H9 (cell line): ENCODE measurements around the gene NAGPA. TPM values are rescaled to one million over a fixed set of nuclear protein-coding genes. Genes with fewer than 3 reads are reported as not detected.

ENCODE experiments used
- DNase-seq: peaks from one replicate; pipeline ENCODE4 v3.0.0-alpha.2; 2017
- H2AFZ ChIP-seq: one replicate; pipeline ENCODE4 v1.6.1; 2013; ENCODE audit warnings: mild to moderate bottlenecking, low read length, control low read depth, moderate library complexity
- H2AK5ac ChIP-seq: 2 replicates; pipeline ENCODE4 v1.6.1; 2013; ENCODE audit warnings: low read length, control low read depth, mixed read lengths; ENCODE audit not compliant: insufficient read length
- H2BK120ac ChIP-seq: one replicate; pipeline ENCODE4 v1.6.1; 2013; ENCODE audit warnings: low read depth, mild to moderate bottlenecking, low read length, control low read depth, inconsistent platforms; ENCODE audit not compliant: poor library complexity, severe bottlenecking
- H2BK12ac ChIP-seq: 2 replicates; pipeline ENCODE4 v1.6.1; 2013; ENCODE audit warnings: low read length, control low read depth, mixed read lengths, low read depth; ENCODE audit not compliant: insufficient read length
- H2BK15ac ChIP-seq: 2 replicates; pipeline ENCODE4 v1.6.1; 2013; ENCODE audit warnings: low read depth, low read length, control low read depth
- H2BK20ac ChIP-seq: one replicate; pipeline ENCODE4 v1.6.1; 2013; ENCODE audit warnings: low read depth, mild to moderate bottlenecking, low read length, control low read depth, inconsistent platforms; ENCODE audit not compliant: poor library complexity, severe bottlenecking
- H2BK5ac ChIP-seq: 2 replicates; pipeline ENCODE4 v1.6.1; 2013; ENCODE audit warnings: low read length, control low read depth, mixed read lengths; ENCODE audit not compliant: insufficient read length
- H3K14ac ChIP-seq: 2 replicates; pipeline ENCODE4 v1.6.1; 2013; ENCODE audit warnings: low read length, control low read depth; ENCODE audit not compliant: insufficient read depth
- H3K18ac ChIP-seq: 2 replicates; pipeline ENCODE4 v1.6.1; 2013; ENCODE audit warnings: low read depth, mild to moderate bottlenecking, mixed read lengths, low read length, control low read depth; ENCODE audit not compliant: insufficient read length
- H3K23ac ChIP-seq: 2 replicates; pipeline ENCODE4 v1.6.1; 2013; ENCODE audit warnings: low read length, control low read depth, mixed read lengths, low read depth; ENCODE audit not compliant: insufficient read length
- H3K23me2 ChIP-seq: 2 replicates; pipeline ENCODE4 v1.6.1; 2013; ENCODE audit warnings: low read depth, mild to moderate bottlenecking, mixed read lengths, low read length, control low read depth; ENCODE audit not compliant: insufficient read length, poor library complexity, severe bottlenecking
- H3K27ac ChIP-seq: 2 replicates; pipeline ENCODE4 v1.5.1; 2013; ENCODE audit warnings: low read length, control low read depth, mixed read lengths, low read depth; ENCODE audit not compliant: insufficient read length
- H3K27me3 ChIP-seq: 2 replicates; pipeline ENCODE4 v1.6.1; 2013; ENCODE audit warnings: low read length, control low read depth, inconsistent platforms; ENCODE audit not compliant: insufficient read depth
- H3K4ac ChIP-seq: 2 replicates; pipeline ENCODE4 v1.6.1; 2013; ENCODE audit warnings: low read depth, mild to moderate bottlenecking, control low read depth, inconsistent platforms, low read length, moderate library complexity
- H3K4me1 ChIP-seq: 2 replicates; pipeline ENCODE4 v1.6.1; 2013; ENCODE audit warnings: low read length, control low read depth, inconsistent platforms; ENCODE audit not compliant: insufficient read depth
- H3K4me2 ChIP-seq: 2 replicates; pipeline ENCODE4 v1.6.1; 2013; ENCODE audit warnings: low read length, control low read depth, mixed read lengths; ENCODE audit not compliant: insufficient read length, insufficient read depth
- H3K56ac ChIP-seq: 2 replicates; pipeline ENCODE4 v1.6.1; 2013; ENCODE audit warnings: low read depth, mild to moderate bottlenecking, mixed read lengths, low read length, control low read depth; ENCODE audit not compliant: insufficient read length
- H3K79me1 ChIP-seq: 2 replicates; pipeline ENCODE4 v1.6.1; 2013; ENCODE audit warnings: low read depth, mild to moderate bottlenecking, moderate library complexity, low read length, control low read depth, inconsistent platforms; ENCODE audit not compliant: insufficient read depth, poor library complexity, severe bottlenecking
- H3K79me2 ChIP-seq: 2 replicates; pipeline ENCODE4 v1.6.1; 2013; ENCODE audit warnings: low read length, control low read depth, inconsistent platforms; ENCODE audit not compliant: insufficient read depth
- H3K9ac ChIP-seq: 2 replicates; pipeline ENCODE4 v1.6.1; 2013; ENCODE audit warnings: low read length, control low read depth, mixed read lengths; ENCODE audit not compliant: insufficient read length; ENCODE audit errors: extremely low read depth
- H3K9me3 ChIP-seq: one replicate; pipeline ENCODE4 v1.6.1; 2013; ENCODE audit warnings: low read depth, low read length, inconsistent platforms; ENCODE audit not compliant: control insufficient read depth
- H3T11ph ChIP-seq: one replicate; pipeline ENCODE4 v1.6.1; 2013; ENCODE audit warnings: mild to moderate bottlenecking, low read length, control low read depth, inconsistent platforms
- H4K20me1 ChIP-seq: one replicate; pipeline ENCODE4 v1.6.1; 2013; ENCODE audit not compliant: control insufficient read depth, insufficient read length, insufficient read depth
- H4K5ac ChIP-seq: 2 replicates; pipeline ENCODE4 v1.6.1; 2013; ENCODE audit warnings: low read depth, mild to moderate bottlenecking, mixed read lengths, low read length, control low read depth; ENCODE audit not compliant: insufficient read length
- H4K8ac ChIP-seq: replicated peaks from 2 replicates; pipeline ENCODE4 v1.6.1; 2013; ENCODE audit warnings: low read length, control low read depth, mixed read lengths, low read depth; ENCODE audit not compliant: insufficient read length
- H4K91ac ChIP-seq: 2 replicates; pipeline ENCODE4 v1.6.1; 2013; ENCODE audit warnings: low read depth, mild to moderate bottlenecking, moderate library complexity, mixed read lengths, low read length, control low read depth; ENCODE audit not compliant: insufficient read length
- H3K27ac Mint-ChIP-seq, 3 experiments: 2 replicates in 2 of 3; 3 replicates in 1 of 3; pipeline ENCODE4 v1.8.0; 2020 to 2021; ENCODE audit warnings: mixed read lengths in 3 of 3, mild to moderate bottlenecking in 1 of 3, moderate library complexity in 1 of 3
- H3K27me3 Mint-ChIP-seq: 2 replicates; pipeline ENCODE4 v1.8.0; 2021; ENCODE audit warnings: low read depth, mild to moderate bottlenecking, moderate library complexity, mixed read lengths
- H3K36me3 Mint-ChIP-seq, 3 experiments: 2 replicates in 2 of 3; 3 replicates in 1 of 3; pipeline ENCODE4 v1.8.0; 2020 to 2021; ENCODE audit warnings: low read depth in 3 of 3, mixed read lengths in 3 of 3; ENCODE audit not compliant: insufficient read depth in 1 of 3
- H3K4me1 Mint-ChIP-seq, 2 experiments: 2 replicates each; pipeline ENCODE4 v1.8.0; 2020; ENCODE audit warnings: mixed read lengths in 2 of 2
- H3K4me3 Mint-ChIP-seq, 2 experiments: 2 replicates in 1 of 2; 3 replicates in 1 of 2; pipeline ENCODE4 v1.8.0; 2020 to 2021; ENCODE audit warnings: mild to moderate bottlenecking in 2 of 2, mixed read lengths in 2 of 2, moderate library complexity in 1 of 2
- H3K9me3 Mint-ChIP-seq, 2 experiments: 2 replicates in 1 of 2; 3 replicates in 1 of 2; pipeline ENCODE4 v1.8.0; 2020; ENCODE audit warnings: mild to moderate bottlenecking in 2 of 2, mixed read lengths in 2 of 2, moderate library complexity in 1 of 2
- WGBS: extraction: QIAGEN DNeasy Blood & Tissue Kit; methylation state at CpG from one replicate; pipeline ENCODE4 v1.1.7; 2013; ENCODE audit warnings: missing lambda C conversion rate, low lambda C conversion rate, mixed read lengths; ENCODE audit not compliant: insufficient read length; ENCODE audit errors: extremely low coverage; 5-methylcytosine and 5-hydroxymethylcytosine counted together
- total RNA-seq: library from RNA; stranded (reverse); gene quantifications from 2 replicates; pipeline ENCODE4 v1.2.1, GENCODE V29; 2021
- TF ChIP-seq, protein P1 (sequence below): fragments of 200-600 bp; sonication (generic); conservative IDR thresholded peaks from 3 replicates; pipeline ENCODE4 v1.8.0; 2021; ENCODE audit warnings: antibody characterized with exemption, mild to moderate bottlenecking

NAGPA gene
- total RNA-seq, 1 experiment from 2014 or later, result 12.1 TPM

DNA sequence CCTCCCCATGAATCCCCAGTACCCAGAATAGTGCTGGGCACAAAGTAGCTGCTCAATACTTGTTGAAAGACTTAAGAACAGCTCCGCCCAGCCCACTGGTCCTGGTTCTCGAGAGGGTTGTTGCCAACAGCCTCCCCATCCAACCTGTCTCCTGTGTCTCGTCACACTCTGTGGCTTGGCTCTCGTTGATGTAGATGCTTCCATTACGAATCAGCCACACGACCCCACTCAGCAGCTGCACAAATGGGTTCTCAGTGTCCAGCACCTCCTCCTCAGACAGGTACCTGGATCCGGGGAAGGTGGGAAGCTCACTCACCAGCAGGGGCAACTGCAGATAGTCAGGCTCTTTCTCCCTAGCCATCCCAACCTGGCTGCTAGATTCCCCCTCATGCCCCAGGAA, 2.1 kb downstream of the NAGPA start:
- peaks cover 5% of the 10 kb centered on the region for H3K23me2 ChIP-seq
- no peak overlapping the region for H2BK120ac ChIP-seq
- H3K18ac ChIP-seq, result no peak overlapping the region
- no peak overlapping the region for H2AK5ac ChIP-seq
- no peak overlapping the region for H3K9ac ChIP-seq
- H4K91ac ChIP-seq, result no peak overlapping the region
- H3K4me1 ChIP-seq, result peaks cover 6% of the 10 kb centered on the region; the same call in 1 of the 2 replicates
- H4K20me1 ChIP-seq, result no peaks in the 10 kb centered on the region
- H3K79me2 ChIP-seq, result no peaks in the 10 kb centered on the region
- no peak for DNase-seq
- no peaks in the 10 kb centered on the region for H3K9me3 Mint-ChIP-seq
- peak overlapping the region; percentile 44 to 66; a peak in 4 of 5 replicates for H3K4me3 Mint-ChIP-seq
- no peak overlapping the region for H2AFZ ChIP-seq
- H2BK20ac ChIP-seq, result no peak overlapping the region
- no peaks in the 10 kb centered on the region for H3K27me3 ChIP-seq
- H3K27ac ChIP-seq, result no peak overlapping the region
- H3K27me3 Mint-ChIP-seq, result peaks cover 5% of the 10 kb centered on the region
- H4K8ac ChIP-seq, result no peak overlapping the region
- H3K23ac ChIP-seq, result no peak overlapping the region
- H3K4me2 ChIP-seq, result no peak overlapping the region
- H2BK5ac ChIP-seq, result no peak overlapping the region
- TF ChIP-seq, protein P1, sequence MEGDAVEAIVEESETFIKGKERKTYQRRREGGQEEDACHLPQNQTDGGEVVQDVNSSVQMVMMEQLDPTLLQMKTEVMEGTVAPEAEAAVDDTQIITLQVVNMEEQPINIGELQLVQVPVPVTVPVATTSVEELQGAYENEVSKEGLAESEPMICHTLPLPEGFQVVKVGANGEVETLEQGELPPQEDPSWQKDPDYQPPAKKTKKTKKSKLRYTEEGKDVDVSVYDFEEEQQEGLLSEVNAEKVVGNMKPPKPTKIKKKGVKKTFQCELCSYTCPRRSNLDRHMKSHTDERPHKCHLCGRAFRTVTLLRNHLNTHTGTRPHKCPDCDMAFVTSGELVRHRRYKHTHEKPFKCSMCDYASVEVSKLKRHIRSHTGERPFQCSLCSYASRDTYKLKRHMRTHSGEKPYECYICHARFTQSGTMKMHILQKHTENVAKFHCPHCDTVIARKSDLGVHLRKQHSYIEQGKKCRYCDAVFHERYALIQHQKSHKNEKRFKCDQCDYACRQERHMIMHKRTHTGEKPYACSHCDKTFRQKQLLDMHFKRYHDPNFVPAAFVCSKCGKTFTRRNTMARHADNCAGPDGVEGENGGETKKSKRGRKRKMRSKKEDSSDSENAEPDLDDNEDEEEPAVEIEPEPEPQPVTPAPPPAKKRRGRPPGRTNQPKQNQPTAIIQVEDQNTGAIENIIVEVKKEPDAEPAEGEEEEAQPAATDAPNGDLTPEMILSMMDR, result no peak
- H3K4ac ChIP-seq, result no peak overlapping the region
- H3K27ac Mint-ChIP-seq, result no peak overlapping the region
- H4K5ac ChIP-seq, result no peak overlapping the region
- H3K56ac ChIP-seq, result no peak overlapping the region
- no peak overlapping the region for H2BK12ac ChIP-seq
- no peaks in the 10 kb centered on the region; a peak in 1 of 7 replicates for H3K36me3 Mint-ChIP-seq
- no peaks in the 10 kb centered on the region for H3K79me1 ChIP-seq
- no peaks in the 10 kb centered on the region for H3K9me3 ChIP-seq
- no peak overlapping the region for H3T11ph ChIP-seq
- peaks cover 14 to 21% of the 10 kb centered on the region in 2 experiments for H3K4me1 Mint-ChIP-seq
- no peak overlapping the region for H2BK15ac ChIP-seq
- H3K14ac ChIP-seq, result no peak overlapping the region
- WGBS, result no CpG with 5 or more reads among the region's 7 CpGs
